ENCODE results near the gene KPNA6. TPM values are rescaled to one million over a fixed set of nuclear protein-coding genes. Genes with fewer than 3 reads are reported as not detected.

Gene KPNA6
- total and polyA plus RNA-seq, 2 of the 13 experiments (the other 11 are each of a cell fraction or from before 2014, with no cell fraction given): 22.0 to 47.5 TPM

DNA sequence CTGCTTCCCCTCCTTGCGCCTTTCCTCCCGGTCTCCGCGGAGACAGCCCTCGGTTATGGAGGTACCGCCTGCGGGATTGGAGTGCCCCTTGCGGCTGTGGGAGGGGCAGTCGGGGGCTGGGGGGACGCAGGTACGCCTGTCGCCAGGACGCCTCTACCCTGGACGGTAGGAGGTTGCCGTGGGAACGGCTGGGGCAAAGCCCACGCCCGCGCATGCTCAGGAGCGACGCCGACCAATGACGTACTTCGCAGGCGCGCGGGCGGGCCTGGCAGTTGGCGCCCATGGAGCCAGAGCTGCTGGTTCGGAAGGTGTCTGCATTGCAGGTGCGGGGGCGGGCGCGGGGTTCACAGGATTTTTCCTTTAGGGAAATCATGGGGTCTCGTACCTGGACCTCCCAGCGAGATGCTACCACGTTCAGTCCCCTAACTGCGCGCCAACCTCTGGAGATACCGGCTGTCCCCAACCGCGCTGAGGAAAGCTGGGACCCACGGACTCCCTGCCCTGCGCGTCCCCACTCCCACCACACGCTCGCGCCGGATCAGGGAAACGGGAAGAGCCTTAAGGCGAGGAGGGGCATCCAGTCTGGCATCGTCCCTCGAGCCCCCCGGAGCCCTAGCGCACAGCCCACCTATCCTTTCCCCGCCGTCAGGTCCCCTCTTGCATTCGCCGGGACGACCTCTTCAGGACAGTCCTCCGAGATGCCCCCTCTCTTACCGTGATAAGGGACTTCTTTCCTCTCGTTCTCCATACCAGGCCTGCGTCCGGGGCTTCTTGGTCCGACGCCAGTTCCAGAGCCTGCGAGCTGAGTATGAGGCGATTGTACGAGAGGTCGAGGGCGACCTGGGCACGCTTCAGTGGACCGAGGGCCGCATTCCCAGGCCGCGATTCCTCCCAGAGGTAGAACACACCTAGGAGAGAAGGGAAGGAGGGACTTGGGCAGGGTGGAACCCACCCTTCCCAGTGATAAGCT is 97.8 kb downstream of the KPNA6 start, which contains the start of gene IQCC (continued):
- TF ChIP-seq ZNF326 (CRISPR knock-in tag; IDR thresholded peaks at IDR 0.05; ENCODE audit: borderline replicate concordance): no peak
- no peak for TF ChIP-seq SMARCC2 (IDR thresholded peaks at IDR 0.05)
- no peak for TF ChIP-seq MED1 (CRISPR knock-in tag; IDR thresholded peaks at IDR 0.05)
- TF ChIP-seq NCOA1 (CRISPR knock-in tag; IDR thresholded peaks at IDR 0.05): peak; percentile 85
- TF ChIP-seq, protein P1, sequence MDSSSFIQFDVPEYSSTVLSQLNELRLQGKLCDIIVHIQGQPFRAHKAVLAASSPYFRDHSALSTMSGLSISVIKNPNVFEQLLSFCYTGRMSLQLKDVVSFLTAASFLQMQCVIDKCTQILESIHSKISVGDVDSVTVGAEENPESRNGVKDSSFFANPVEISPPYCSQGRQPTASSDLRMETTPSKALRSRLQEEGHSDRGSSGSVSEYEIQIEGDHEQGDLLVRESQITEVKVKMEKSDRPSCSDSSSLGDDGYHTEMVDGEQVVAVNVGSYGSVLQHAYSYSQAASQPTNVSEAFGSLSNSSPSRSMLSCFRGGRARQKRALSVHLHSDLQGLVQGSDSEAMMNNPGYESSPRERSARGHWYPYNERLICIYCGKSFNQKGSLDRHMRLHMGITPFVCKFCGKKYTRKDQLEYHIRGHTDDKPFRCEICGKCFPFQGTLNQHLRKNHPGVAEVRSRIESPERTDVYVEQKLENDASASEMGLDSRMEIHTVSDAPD (CRISPR knock-in tag; IDR thresholded peaks at IDR 0.05): 0 out of 2 replicates have a peak, but pooled peaks have one; percentile 33
- no peak for TF ChIP-seq ZNF652 (CRISPR knock-in tag; IDR thresholded peaks at IDR 0.05; ENCODE audit: borderline replicate concordance, low read depth)
- TF ChIP-seq ZNF619 (CRISPR knock-in tag; IDR thresholded peaks at IDR 0.05): no peak
- no peak for TF ChIP-seq RFX5 (IDR thresholded peaks at IDR 0.05; ENCODE audit: low read depth, low read length)
- peak; percentile 86 for TF ChIP-seq HDAC1 (CRISPR knock-in tag; IDR thresholded peaks at IDR 0.05)
- peak; percentile 54; the same call in 1 of the 2 replicates for TF ChIP-seq ZNF790 (CRISPR knock-in tag; IDR thresholded peaks at IDR 0.05; ENCODE audit: borderline replicate concordance)
- TF ChIP-seq, protein P2, sequence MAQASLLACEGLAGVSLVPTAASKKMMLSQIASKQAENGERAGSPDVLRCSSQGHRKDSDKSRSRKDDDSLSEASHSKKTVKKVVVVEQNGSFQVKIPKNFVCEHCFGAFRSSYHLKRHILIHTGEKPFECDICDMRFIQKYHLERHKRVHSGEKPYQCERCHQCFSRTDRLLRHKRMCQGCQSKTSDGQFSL (CRISPR knock-in tag; IDR thresholded peaks at IDR 0.05): peak; percentile 60; the same call in 1 of the 2 replicates
- TF ChIP-seq, protein P3, sequence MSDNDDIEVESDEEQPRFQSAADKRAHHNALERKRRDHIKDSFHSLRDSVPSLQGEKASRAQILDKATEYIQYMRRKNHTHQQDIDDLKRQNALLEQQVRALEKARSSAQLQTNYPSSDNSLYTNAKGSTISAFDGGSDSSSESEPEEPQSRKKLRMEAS (IDR thresholded peaks at IDR 0.05): peak; percentile 64; the same call in 1 of the 2 replicates
- no peak for TF ChIP-seq ZNF354B (CRISPR knock-in tag; IDR thresholded peaks at IDR 0.05)
- TF ChIP-seq NFYC (CRISPR knock-in tag; IDR thresholded peaks at IDR 0.05): no peak
- no peak for TF ChIP-seq CHD2 (IDR thresholded peaks at IDR 0.05; ENCODE audit: low read depth, low read length)
- TF ChIP-seq RORA (CRISPR knock-in tag; IDR thresholded peaks at IDR 0.05): no peak
- peak; percentile 85 for TF ChIP-seq ZFX (CRISPR knock-in tag; IDR thresholded peaks at IDR 0.05; ENCODE audit: low read depth)
- no peak for TF ChIP-seq MEIS2 (CRISPR knock-in tag; IDR thresholded peaks at IDR 0.05)
- TF ChIP-seq TARDBP (CRISPR knock-in tag; IDR thresholded peaks at IDR 0.05): peak; percentile 56; the same call in 1 of the 2 replicates
- TF ChIP-seq, protein P4, sequence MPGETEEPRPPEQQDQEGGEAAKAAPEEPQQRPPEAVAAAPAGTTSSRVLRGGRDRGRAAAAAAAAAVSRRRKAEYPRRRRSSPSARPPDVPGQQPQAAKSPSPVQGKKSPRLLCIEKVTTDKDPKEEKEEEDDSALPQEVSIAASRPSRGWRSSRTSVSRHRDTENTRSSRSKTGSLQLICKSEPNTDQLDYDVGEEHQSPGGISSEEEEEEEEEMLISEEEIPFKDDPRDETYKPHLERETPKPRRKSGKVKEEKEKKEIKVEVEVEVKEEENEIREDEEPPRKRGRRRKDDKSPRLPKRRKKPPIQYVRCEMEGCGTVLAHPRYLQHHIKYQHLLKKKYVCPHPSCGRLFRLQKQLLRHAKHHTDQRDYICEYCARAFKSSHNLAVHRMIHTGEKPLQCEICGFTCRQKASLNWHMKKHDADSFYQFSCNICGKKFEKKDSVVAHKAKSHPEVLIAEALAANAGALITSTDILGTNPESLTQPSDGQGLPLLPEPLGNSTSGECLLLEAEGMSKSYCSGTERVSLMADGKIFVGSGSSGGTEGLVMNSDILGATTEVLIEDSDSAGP (CRISPR knock-in tag; IDR thresholded peaks at IDR 0.05; ENCODE audit: borderline replicate concordance): peak; percentile 74; the same call in 1 of the 2 replicates
- TF ChIP-seq ZNF569 (CRISPR knock-in tag; IDR thresholded peaks at IDR 0.05; ENCODE audit: borderline replicate concordance): no peak
- TF ChIP-seq, protein P5, sequence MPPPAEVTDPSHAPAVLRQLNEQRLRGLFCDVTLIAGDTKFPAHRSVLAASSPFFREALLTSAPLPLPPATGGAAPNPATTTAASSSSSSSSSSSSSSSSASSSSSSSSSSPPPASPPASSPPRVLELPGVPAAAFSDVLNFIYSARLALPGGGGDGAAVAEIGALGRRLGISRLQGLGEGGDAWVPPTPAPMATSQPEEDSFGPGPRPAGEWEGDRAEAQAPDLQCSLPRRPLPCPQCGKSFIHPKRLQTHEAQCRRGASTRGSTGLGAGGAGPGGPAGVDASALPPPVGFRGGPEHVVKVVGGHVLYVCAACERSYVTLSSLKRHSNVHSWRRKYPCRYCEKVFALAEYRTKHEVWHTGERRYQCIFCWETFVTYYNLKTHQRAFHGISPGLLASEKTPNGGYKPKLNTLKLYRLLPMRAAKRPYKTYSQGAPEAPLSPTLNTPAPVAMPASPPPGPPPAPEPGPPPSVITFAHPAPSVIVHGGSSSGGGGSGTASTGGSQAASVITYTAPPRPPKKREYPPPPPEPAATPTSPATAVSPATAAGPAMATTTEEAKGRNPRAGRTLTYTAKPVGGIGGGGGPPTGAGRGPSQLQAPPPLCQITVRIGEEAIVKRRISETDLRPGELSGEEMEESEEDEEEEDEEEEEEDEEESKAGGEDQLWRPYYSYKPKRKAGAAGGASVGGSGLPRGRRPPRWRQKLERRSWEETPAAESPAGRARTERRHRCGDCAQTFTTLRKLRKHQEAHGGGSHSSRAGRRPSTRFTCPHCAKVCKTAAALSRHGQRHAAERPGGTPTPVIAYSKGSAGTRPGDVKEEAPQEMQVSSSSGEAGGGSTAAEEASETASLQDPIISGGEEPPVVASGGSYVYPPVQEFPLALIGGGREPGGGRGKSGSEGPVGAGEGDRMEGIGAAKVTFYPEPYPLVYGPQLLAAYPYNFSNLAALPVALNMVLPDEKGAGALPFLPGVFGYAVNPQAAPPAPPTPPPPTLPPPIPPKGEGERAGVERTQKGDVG (CRISPR knock-in tag; IDR thresholded peaks at IDR 0.05; ENCODE audit: borderline replicate concordance): no peak
- no peak for TF ChIP-seq SP1 (IDR thresholded peaks at IDR 0.05)
- peak; percentile 42; the same call in 1 of the 2 replicates for TF ChIP-seq SP1 (CRISPR knock-in tag; IDR thresholded peaks at IDR 0.05)
